H1 (cell line): Measurements from ENCODE around the gene FXYD7. TPM values are rescaled to one million over a fixed set of nuclear protein-coding genes. Genes with fewer than 3 reads are reported as not detected.

ENCODE experiments used
- CTCF ChIA-PET: fragments of 300-600 bp; sonication (Branson Sonifier 250); formaldehyde crosslinking; loops from one replicate; lab custom pipeline; 2021; ENCODE audit not compliant: partially characterized antibody; lab: Charles Lee
- POLR2A ChIA-PET: fragments of 300-600 bp; sonication (Branson Sonifier 250); formaldehyde crosslinking; loops from one replicate; lab custom pipeline; 2021; ENCODE audit warnings: inconsistent platforms; ENCODE audit not compliant: partially characterized antibody; lab: Charles Lee
- DNase-seq, 2 experiments: peaks; one replicate each; pipeline versions ENCODE4 v3.0.0 to v3.0.0-alpha.2; 2010 to 2022; ENCODE audit warnings: low spot score in 2 of 2, low read depth in 1 of 2, mixed read lengths in 1 of 2
- FAIRE-seq: peaks from 2 replicates; lab custom pipeline; 2011; peaks lifted over from hg19 to GRCh38; lab: Jason Lieb, UNC
- H2AFZ ChIP-seq: 2 replicates; pipeline ENCODE4 v1.8.1; 2012; ENCODE audit warnings: low read length, inconsistent platforms
- H2AK5ac ChIP-seq: 2 replicates; pipeline ENCODE4 v1.6.1; 2013; ENCODE audit warnings: low read depth, low read length
- H2BK120ac ChIP-seq: replicated peaks from 2 replicates; pipeline ENCODE3; 2013; ENCODE audit warnings: low read depth, low read length, inconsistent platforms
- H2BK12ac ChIP-seq: 2 replicates; pipeline ENCODE4 v1.6.1; 2013; ENCODE audit warnings: low read depth, low read length
- H2BK15ac ChIP-seq: 2 replicates; pipeline ENCODE4 v1.6.1; 2013; ENCODE audit warnings: low read length
- H2BK20ac ChIP-seq: 2 replicates; pipeline ENCODE4 v1.6.1; 2013; ENCODE audit warnings: low read length
- H2BK5ac ChIP-seq: 2 replicates; pipeline ENCODE4 v1.6.1; 2013; ENCODE audit warnings: low read depth, low read length
- H3K14ac ChIP-seq: 2 replicates; pipeline ENCODE4 v1.6.1; 2013; ENCODE audit warnings: inconsistent platforms; ENCODE audit not compliant: insufficient read length
- H3K18ac ChIP-seq: 2 replicates; pipeline ENCODE4 v1.6.1; 2013; ENCODE audit warnings: low read length; ENCODE audit errors: extremely low read depth
- H3K23ac ChIP-seq: 2 replicates; pipeline ENCODE4 v1.6.1; 2013; ENCODE audit warnings: inconsistent platforms; ENCODE audit not compliant: insufficient read length
- H3K23me2 ChIP-seq: 2 replicates; pipeline ENCODE4 v1.6.1; 2013; ENCODE audit warnings: low read depth, low read length
- H3K27ac ChIP-seq: 2 replicates; pipeline ENCODE4 v1.6.1; 2011; ENCODE audit warnings: low read depth, low read length, inconsistent platforms
- H3K27me3 ChIP-seq, 4 experiments: replicated peaks in 1 of 4; 1 replicate in 1 of 4; 2 replicates in 3 of 4; pipeline versions ENCODE4 v1.6.1 to v1.8.1; 2011 to 2013; ENCODE audit warnings: low read length in 3 of 4, mild to moderate bottlenecking in 3 of 4, inconsistent platforms in 2 of 4, mixed read lengths in 2 of 4, moderate library complexity in 1 of 4; ENCODE audit not compliant: control insufficient read depth in 3 of 4, insufficient read depth in 3 of 4; ENCODE audit errors: extremely low read depth in 1 of 4
- H3K36me3 ChIP-seq, 4 experiments: 2 replicates each; pipeline versions ENCODE4 v1.6.1 to v1.8.1; 2011 to 2013; ENCODE audit warnings: mild to moderate bottlenecking in 4 of 4, low read length in 3 of 4, moderate library complexity in 2 of 4, control low read depth in 1 of 4, inconsistent platforms in 1 of 4; ENCODE audit not compliant: insufficient read depth in 4 of 4, control insufficient read depth in 2 of 4
- H3K4ac ChIP-seq: replicated peaks from 2 replicates; pipeline ENCODE3; 2013; ENCODE audit warnings: low read length, low read depth, mixed read lengths, inconsistent platforms; ENCODE audit not compliant: insufficient read length
- H3K4me1 ChIP-seq, 4 experiments: replicated peaks in 1 of 4; 1 replicate in 1 of 4; 2 replicates in 3 of 4; pipeline versions ENCODE4 v1.6.1 to v1.8.1; 2011 to 2013; ENCODE audit warnings: low read length in 3 of 4, inconsistent platforms in 2 of 4, mixed read lengths in 1 of 4; ENCODE audit not compliant: insufficient read depth in 4 of 4, control insufficient read depth in 3 of 4
- H3K4me2 ChIP-seq, 2 experiments: 2 replicates each; pipeline versions ENCODE4 v1.6.1 to v1.8.1; 2011 to 2013; ENCODE audit warnings: low read depth in 2 of 2, low read length in 2 of 2, control low read depth in 1 of 2, inconsistent platforms in 1 of 2, mild to moderate bottlenecking in 1 of 2; ENCODE audit not compliant: insufficient read depth in 1 of 2
- H3K4me3 ChIP-seq, 4 experiments: fragments of 200-600, 300-600 bp in 1 of 4; sonication (generic), shearing (Covaris generic), sonication (Bioruptor Twin) in 1 of 4; 2 replicates each; pipeline versions ENCODE4 v1.5.1 to v1.8.1; 2011 to 2016; ENCODE audit warnings: low read length in 4 of 4, low read depth in 3 of 4, control low read depth in 2 of 4, inconsistent platforms in 2 of 4, mild to moderate bottlenecking in 2 of 4, mixed read lengths in 1 of 4, moderate library complexity in 1 of 4; ENCODE audit not compliant: insufficient read depth in 2 of 4; ENCODE audit errors: extremely low read depth in 1 of 4
- H3K56ac ChIP-seq: replicated peaks from 2 replicates; pipeline ENCODE3; 2013; ENCODE audit warnings: low read depth, mild to moderate bottlenecking, mixed read lengths, low read length, inconsistent platforms; ENCODE audit not compliant: insufficient read length
- H3K79me1 ChIP-seq: 2 replicates; pipeline ENCODE4 v1.6.1; 2013; ENCODE audit warnings: low read depth, low read length, control low read depth
- H3K79me2 ChIP-seq, 2 experiments: 2 replicates each; pipeline versions ENCODE4 v1.6.1 to v1.8.1; 2012 to 2013; ENCODE audit warnings: low read length in 2 of 2, mild to moderate bottlenecking in 2 of 2, inconsistent platforms in 1 of 2; ENCODE audit not compliant: insufficient read depth in 2 of 2, control insufficient read depth in 1 of 2
- H3K9ac ChIP-seq, 4 experiments: replicated peaks in 1 of 4; 1 replicate in 1 of 4; 2 replicates in 3 of 4; pipeline versions ENCODE4 v1.6.1 to v1.8.1; 2011 to 2013; ENCODE audit warnings: low read depth in 3 of 4, low read length in 3 of 4, control low read depth in 2 of 4, mild to moderate bottlenecking in 2 of 4, moderate library complexity in 2 of 4, inconsistent platforms in 1 of 4; ENCODE audit errors: extremely low read depth in 1 of 4
- H3K9me3 ChIP-seq, 2 experiments: 2 replicates each; pipeline versions ENCODE4 v1.6.1 to v1.8.1; 2012 to 2013; ENCODE audit warnings: mild to moderate bottlenecking in 2 of 2, moderate library complexity in 2 of 2, control low read depth in 1 of 2, inconsistent platforms in 1 of 2, low read depth in 1 of 2, low read length in 1 of 2, mixed read lengths in 1 of 2; ENCODE audit not compliant: insufficient read depth in 2 of 2
- H4K20me1 ChIP-seq, 2 experiments: replicated peaks in 1 of 2; 2 replicates each; pipeline versions ENCODE3 to v1.8.1; 2011 to 2013; ENCODE audit warnings: inconsistent platforms in 2 of 2, low read length in 2 of 2, mild to moderate bottlenecking in 1 of 2; ENCODE audit not compliant: insufficient read depth in 2 of 2, control insufficient read depth in 1 of 2
- H4K5ac ChIP-seq: 2 replicates; pipeline ENCODE4 v1.6.1; 2013; ENCODE audit warnings: low read length, low read depth, mixed read lengths, inconsistent platforms; ENCODE audit not compliant: insufficient read length
- H4K8ac ChIP-seq: 2 replicates; pipeline ENCODE4 v1.8.0; 2013; ENCODE audit warnings: mild to moderate bottlenecking, moderate library complexity, low read length, inconsistent platforms; ENCODE audit not compliant: insufficient read depth; ENCODE audit errors: extremely low read depth
- H4K91ac ChIP-seq: replicated peaks from 2 replicates; pipeline ENCODE3; 2013; ENCODE audit warnings: low read length, mixed read lengths, inconsistent platforms; ENCODE audit not compliant: insufficient read length
- BRCA1 ChIP-seq: IDR thresholded peaks from 2 replicates; pipeline ENCODE4 v1.6.1; 2012; ENCODE audit warnings: low read depth, low read length, improper control_type of control experiment
- CEBPB ChIP-seq: IDR thresholded peaks from 2 replicates; pipeline ENCODE4 v1.6.1; 2012; ENCODE audit warnings: low read depth, low read length
- CHD1 ChIP-seq: IDR thresholded peaks from 2 replicates; pipeline ENCODE4 v1.6.1; 2012; ENCODE audit warnings: low read depth, low read length, improper control_type of control experiment
- CREB1 ChIP-seq: IDR thresholded peaks from 2 replicates; pipeline ENCODE4 v1.6.1; 2012; ENCODE audit warnings: inconsistent platforms
- EZH2 ChIP-seq: fragments of 200-600 bp; sonication (generic); IDR thresholded peaks from 2 replicates; pipeline ENCODE4 v1.7.1; 2012; ENCODE audit warnings: low read depth, mild to moderate bottlenecking, moderate library complexity, low read length, inconsistent platforms; ENCODE audit not compliant: severe bottlenecking
- FOSL1 ChIP-seq: IDR thresholded peaks from 2 replicates; pipeline ENCODE4 v1.6.1; 2011; ENCODE audit warnings: mild to moderate bottlenecking, low read depth, low read length, moderate library complexity; ENCODE audit not compliant: insufficient read depth
- GABPA ChIP-seq: IDR thresholded peaks from 2 replicates; pipeline ENCODE4 v1.6.1; 2011; ENCODE audit warnings: mild to moderate bottlenecking, low read length, moderate library complexity, borderline replicate concordance; ENCODE audit not compliant: insufficient read depth
- HDAC6 ChIP-seq: IDR thresholded peaks from one replicate; pipeline ENCODE4 v1.7.1; 2012; ENCODE audit warnings: low read depth, mild to moderate bottlenecking, inconsistent platforms, low read length, moderate library complexity
- PHF8 ChIP-seq: fragments of 200-600 bp; sonication (generic); conservative IDR thresholded peaks from 2 replicates; pipeline ENCODE4 v1.7.1; 2012; ENCODE audit warnings: low read depth, mild to moderate bottlenecking, inconsistent platforms, low read length, moderate library complexity
- POLR2AphosphoS5 ChIP-seq: IDR thresholded peaks from 2 replicates; pipeline ENCODE4 v1.6.1; 2011; ENCODE audit warnings: low read depth, low read length
- RXRA ChIP-seq: IDR thresholded peaks from 2 replicates; pipeline ENCODE4 v1.6.1; 2011; ENCODE audit warnings: low read depth, mild to moderate bottlenecking, low read length, moderate library complexity; ENCODE audit not compliant: insufficient read depth
- YY1 ChIP-seq: IDR thresholded peaks from 2 replicates; pipeline ENCODE4 v1.6.1; 2011; ENCODE audit warnings: low read depth, mild to moderate bottlenecking, low read length
- WGBS, 2 experiments: shearing (Covaris generic) in 1 of 2; methylation state at CpG; one replicate each; pipeline versions ENCODE4 v1.1.6 to v1.1.7; 2013 to 2015; ENCODE audit warnings: low lambda C conversion rate in 2 of 2, mixed read lengths in 2 of 2, inconsistent platforms in 1 of 2, low coverage in 1 of 2, missing lambda C conversion rate in 1 of 2; ENCODE audit not compliant: insufficient replicate concordance in 2 of 2, insufficient coverage in 1 of 2, insufficient read length in 1 of 2; ENCODE audit errors: extremely low coverage in 1 of 2, missing lambda C conversion rate in 1 of 2; 5-methylcytosine and 5-hydroxymethylcytosine counted together
- polyA plus RNA-seq, 7 experiments: library from polyadenylated mRNA; depleted of rRNA in 3 of 7; stranded (reverse) in 5 of 7; unstranded in 2 of 7; fragments of >200 nt in 5 of 7; fragments of 200-250 nt in 2 of 7; gene quantifications; 1 replicate in 5 of 7; 2 replicates in 1 of 7; 4 replicates in 1 of 7; pipeline versions ENCODE4 v1.2.1 to v1.2.3, GENCODE V29; 2011 to 2013; ENCODE audit warnings: missing spikeins in 2 of 7, mixed read lengths in 2 of 7
- total RNA-seq: library from RNA; stranded (reverse); fragmentation: NEBNext Ultra II Directional; extraction: Animal tissue kit (Norgen Biotek cat#: 25700); gene quantifications from 2 replicates; pipeline ENCODE4 v1.2.1, GENCODE V29; 2021

The FXYD7 gene
- total and polyA plus RNA-seq, 2 of the 8 experiments (the other 6 are each of a cell fraction or from before 2014, with no cell fraction given) = 12.1 to 14.3 TPM

- Histone ChIP-seq H2BK120ac (no peak overlapping the region), H2BK20ac (no peak overlapping the region), H2AFZ (no peak overlapping the region), H3K27me3 (no peaks in the 10 kb centered on the region), H4K5ac (no peak overlapping the region), H2BK15ac (no peak overlapping the region), H3K9me3 (no peaks in the 10 kb centered on the region), H2BK12ac (no peak overlapping the region), H3K27ac (no peak overlapping the region), H3K9ac (no peak overlapping the region), H3K23ac (no peak overlapping the region), H3K4me1 (peaks cover 3 to 7% (median 6%) of the 10 kb centered on the region in 4 experiments; a peak in 6 of 7 replicates), H3K4me3 (no peak overlapping the region), H2BK5ac (no peak overlapping the region), H3K4ac (no peak overlapping the region), H3K18ac (no peak overlapping the region), H4K8ac (no peak overlapping the region), H3K4me2 (no peak overlapping the region), H3K36me3 (no peaks in the 10 kb centered on the region), H3K23me2 (peaks cover 5% of the 10 kb centered on the region; the same call in 1 of the 2 replicates), H2AK5ac (no peak overlapping the region), H3K56ac (no peak overlapping the region), H3K79me2 (no peaks in the 10 kb centered on the region), H3K79me1 (no peaks in the 10 kb centered on the region), H4K20me1 (no peaks in the 10 kb centered on the region), H3K14ac (no peak overlapping the region), H4K91ac (no peak overlapping the region)
- WGBS, 2 experiments = 88% methylated on average over 11 of the region's 11 CpGs; no CpG with 5 or more reads in 1 of the 2 experiments
- TF ChIP-seq BRCA1 (no peak), YY1 (no peak), EZH2 (no peak), POLR2AphosphoS5 (no peak), FOSL1 (no peak), CREB1 (no peak), CEBPB (no peak), GABPA (no peak), PHF8 (no peak), HDAC6 (no peak), CHD1 (no peak), RXRA (no peak)
- no peak for DNase-seq
- FAIRE-seq = no peak
- ChIA-PET CTCF (interaction anchor here (0.9 to 5.1 kb wide), 3 partner anchors 27 to 42 kb away, joined by 3 to 56 read pairs (median 30); partner anchors contain the start of gene LGI4), POLR2A (interaction anchor here (1.0 kb wide), 1 partner anchor 38 kb away, joined by 3 read pairs; no protein-coding TSS in a partner anchor)
Measured at GRCh38 chr19:35093941-35094647, 49.0 kb upstream of the FXYD7 start.
